Stimulated activated CD8-positive, alpha-beta memory T cell treated with anti-CD3 and anti-CD28 coated beads, Interleukin-7, amount 100 ng/mL, for 4 hours (primary cell): ENCODE data around the gene ARHGEF4.

Experiments
- DNase-seq, 2 donors: peaks; one replicate each; pipeline ENCODE4 v3.0.0-alpha.2; 2020; ENCODE audit warnings: low read depth in 2 of 2

The ARHGEF4 gene

DNA sequence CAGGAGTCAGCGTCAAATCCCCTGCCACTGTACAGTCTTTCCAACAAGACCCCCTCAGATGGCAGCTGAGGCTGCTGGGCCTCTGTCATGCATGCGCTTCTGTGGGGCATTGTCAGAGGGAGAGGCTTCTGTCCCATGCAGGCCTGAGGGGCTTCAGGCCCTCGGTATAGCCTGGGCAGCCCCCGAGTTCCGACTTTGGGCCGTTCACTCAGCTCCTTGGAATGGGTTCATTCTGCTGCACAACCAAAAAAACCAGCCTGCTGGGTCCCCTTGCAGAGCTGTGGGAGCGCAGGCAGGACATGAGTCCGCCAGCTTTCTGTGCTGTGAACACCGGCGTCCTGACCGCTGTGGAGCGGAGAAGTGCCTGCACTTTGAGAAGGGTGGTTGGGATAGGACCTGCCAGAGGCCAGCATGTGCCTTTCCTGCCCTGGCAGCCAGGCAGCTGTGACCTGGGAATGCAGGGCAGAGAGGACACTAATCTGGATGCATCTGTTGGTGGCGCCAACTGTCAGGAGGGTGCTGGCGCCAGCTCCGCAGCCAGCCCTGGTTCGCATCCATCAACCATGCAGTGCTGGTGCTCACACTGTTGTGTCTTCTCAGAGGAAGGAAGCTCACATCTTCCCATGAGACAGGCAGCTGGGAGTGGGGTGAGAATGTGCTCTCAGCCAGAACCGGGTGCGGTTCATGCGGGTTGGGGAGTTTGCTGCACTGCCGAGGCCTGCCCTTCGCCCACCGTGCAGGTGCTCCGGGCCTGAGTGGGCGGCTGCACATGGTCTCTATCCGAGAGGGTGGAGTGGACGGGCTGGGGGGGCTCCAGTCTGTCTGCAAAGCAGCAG, 14.3 kb downstream of the ARHGEF4 start:
- DNase-seq, result no peak

DNA sequence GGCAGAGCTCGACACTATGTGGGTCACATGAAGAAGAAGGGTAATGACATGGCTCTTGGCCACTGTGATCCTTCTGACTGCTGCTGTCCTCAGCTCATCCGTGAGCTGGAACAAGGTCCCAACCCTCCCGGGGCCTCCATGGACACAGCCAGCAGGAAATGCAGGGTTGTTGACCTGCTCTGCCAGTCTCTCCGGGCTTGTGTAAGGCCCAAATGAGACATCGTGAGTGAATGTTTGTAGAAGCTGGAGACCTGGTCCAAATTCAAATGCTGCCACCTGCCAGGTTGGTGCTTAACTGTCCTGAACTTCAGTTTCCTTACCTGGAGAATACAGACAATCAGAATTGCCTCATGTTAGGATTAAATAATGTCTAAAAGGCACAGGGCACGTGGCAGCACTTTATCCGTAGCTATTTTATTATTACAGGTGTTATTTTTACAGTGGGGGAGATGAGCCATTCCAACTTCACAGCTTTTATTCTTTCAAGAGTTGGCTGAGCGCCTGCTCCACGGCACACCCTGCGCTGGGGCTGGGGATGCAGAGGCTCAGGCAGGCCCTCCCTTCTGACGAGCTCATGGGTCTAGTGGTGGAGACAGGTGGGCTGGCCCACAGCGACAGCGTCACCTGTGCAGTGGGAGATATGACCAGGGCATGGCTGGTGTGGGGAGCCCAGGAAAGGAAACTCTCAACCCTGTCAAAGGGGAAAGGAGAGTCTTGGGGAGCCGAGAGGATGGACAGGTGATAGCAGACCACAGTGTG, 15.1 kb downstream of the ARHGEF4 start:
- no peak for DNase-seq

DNA sequence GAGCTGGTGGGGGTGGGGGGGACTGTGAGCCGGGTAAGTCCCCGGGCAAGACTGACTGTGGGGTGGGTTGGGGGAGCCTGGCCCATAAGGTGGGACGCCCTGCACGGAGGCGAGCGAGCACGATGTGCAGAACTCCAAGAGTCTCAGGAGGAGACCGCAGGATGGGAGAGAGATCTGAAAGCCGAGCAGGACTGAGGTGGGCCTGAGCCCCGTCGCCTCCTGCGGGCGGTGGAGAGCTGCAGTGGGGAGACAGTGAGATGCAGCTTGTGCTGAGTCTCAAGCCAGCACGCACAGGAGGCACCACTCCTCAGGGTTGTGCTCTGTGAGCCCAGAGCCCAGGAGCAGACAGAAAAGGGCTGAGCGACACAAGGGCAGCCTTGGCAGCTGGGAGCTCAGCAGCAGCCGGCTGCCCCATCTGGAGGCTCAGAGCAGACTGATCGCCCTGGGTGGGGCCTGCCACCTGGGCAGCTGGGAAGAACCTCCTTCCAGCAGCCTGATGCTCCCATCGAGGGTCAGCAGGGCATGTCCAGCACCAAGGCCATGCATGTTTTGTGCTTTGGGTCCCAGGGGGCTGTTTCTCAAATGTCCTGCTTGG, 15.9 kb downstream of the ARHGEF4 start:
- no peak for DNase-seq

DNA sequence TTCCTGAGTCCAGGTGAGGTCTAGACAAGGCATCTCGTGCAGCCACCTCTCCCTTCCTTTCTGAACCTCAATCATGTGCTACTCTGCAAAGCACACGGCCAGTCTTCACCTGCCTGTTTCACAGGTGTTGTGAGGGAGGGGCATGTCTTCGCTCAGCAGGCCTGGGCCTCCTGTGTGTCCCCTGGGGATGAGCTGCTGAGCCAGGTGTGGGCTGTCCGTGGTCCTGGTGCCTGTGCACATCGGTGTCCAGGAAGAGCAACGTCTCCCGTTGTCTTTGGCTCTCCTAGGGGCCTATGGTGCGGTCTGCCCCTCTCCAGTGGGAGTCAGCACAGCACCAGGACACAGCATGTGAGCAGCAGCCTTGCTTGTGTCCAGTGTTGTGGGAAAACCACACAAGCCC, 16.7 kb downstream of the ARHGEF4 start:
- DNase-seq, result no peak

DNA sequence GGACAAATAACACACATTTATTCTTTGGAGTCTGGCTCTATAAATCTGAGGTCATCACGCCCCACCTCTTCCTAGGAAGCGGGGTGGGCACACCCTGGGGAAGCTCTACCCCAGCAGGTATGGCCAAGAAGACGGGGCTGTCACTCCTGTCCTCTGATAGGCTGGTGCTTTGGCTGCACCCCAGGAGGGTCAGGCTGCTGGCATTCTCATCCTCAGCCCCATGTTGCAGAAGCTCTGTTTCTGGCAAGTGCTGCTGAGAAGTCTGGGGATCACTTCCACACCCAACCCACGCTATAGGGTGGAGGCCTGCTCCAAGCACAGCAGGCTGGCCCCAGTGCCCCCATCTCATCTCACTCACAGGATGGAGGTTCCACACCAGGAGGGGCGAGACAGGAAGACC, 17.6 kb downstream of the ARHGEF4 start:
- DNase-seq, result no peak

DNA sequence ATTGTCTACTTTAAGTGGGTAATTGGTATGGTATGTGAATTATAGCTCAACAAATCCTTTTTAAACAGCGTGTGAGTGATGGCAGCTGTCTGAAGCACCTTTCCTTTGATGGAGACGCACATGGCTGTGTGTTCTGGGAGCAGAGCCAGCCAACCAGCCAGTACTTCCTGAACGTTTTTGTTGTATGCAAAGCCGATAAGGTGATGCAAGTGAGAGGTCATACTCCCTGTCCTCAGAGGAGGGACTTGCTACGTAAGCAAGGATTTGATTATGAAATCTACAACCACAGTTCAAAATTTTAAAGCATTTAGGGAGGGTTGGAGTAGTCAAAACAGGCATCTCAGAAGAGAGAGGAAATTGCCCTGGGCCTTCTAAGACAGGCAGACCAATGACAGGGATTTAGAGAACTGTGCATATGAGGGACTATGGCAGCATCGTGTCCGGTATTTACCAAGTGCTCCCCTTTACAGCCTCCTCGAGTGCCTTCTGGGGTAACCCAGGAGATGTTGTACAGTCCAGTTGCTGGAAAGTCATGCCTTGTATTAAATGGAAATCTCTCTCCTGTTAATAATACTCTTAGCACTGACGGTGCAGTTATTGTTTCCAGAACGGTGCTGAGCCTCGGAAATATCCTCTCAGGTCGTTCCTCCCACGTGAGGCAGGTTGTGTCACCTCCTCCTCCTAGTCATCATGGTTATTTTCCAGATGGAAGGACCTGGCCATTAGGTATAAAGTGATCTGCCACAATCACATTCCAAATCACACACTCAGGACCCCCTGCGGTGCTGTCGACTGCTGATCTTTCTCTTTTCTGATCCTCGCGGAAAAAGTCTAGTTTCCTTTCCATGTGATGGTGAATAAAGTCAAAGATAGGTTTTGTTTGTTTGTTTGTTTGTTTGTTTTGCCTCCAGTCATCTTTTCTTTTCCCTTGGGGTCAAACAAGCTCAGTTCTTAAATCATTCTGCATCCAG, 28.4 kb downstream of the ARHGEF4 start:
- DNase-seq, result no peak

DNA sequence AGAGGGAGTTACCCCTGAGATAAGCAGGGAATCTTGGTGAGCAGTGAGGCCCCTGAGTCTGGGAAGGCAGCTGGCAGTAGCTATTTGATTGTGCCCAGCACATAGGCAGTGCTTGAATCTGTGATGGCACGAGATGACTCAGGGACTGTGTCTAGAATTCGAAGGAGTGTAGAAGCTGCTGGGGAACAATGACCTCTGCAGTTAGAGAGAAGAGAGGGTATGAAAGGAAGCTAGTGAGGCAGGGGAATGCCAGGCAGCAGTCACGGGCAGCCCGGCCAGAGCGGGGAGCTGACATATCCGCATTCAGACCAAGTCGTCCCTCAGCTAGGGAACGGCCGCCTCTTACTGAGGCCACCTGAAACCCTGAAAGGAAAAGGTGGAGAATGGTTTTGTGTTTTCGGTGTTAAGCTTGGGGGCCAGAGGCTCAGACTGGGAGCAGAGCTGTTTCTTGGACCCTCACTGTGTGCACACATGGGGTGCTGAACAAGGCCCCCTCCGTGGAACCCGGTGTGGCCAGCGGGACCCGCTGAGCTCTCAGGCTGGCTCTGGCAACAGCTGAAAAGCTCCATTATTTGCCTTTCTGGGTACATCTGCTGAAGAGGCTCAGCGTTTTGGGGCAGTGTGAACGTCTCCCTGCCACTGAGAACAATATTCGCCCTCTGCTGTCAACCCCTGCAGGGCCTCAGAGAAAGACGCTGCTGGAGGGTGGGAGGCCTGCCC, 32.9 kb downstream of the ARHGEF4 start:
- no peak for DNase-seq

DNA sequence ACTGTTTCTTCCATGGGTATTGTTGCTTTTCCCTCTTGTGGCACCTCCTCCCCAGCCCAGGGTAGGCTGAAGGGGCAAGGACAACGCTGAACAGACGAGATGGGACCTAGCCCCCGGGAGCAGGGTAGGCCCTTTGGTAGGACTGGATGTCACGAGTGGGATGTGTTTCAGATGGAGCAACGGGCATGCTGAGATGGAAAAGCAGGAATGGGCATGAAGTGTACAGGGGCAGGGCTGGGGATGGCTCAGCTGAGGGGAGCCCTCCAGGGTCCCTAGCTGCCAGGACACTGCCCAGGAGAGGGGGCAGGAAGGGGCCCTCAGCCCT, 33.4 kb downstream of the ARHGEF4 start:
- no peak for DNase-seq

DNA sequence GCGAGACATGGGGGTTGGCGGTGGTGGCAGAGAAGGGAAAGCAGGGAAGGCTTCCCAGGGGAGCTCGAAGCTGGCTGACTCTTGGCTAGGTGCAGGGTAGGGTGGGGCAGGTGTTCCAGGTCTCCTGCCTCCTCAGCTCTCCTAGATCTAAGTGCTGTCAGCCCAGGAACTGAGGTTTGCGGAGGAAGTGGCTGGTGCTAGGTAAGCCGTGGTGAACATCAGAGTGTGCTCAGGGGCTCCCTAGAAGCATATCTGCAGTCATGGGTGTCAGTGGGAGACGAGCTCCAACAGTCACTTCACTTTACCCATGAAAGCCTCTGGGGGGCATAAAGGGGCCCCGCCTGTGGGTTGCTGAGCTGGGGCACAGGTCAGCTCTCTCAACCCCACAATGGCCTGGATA, 34.1 kb downstream of the ARHGEF4 start:
- DNase-seq, result no peak

DNA sequence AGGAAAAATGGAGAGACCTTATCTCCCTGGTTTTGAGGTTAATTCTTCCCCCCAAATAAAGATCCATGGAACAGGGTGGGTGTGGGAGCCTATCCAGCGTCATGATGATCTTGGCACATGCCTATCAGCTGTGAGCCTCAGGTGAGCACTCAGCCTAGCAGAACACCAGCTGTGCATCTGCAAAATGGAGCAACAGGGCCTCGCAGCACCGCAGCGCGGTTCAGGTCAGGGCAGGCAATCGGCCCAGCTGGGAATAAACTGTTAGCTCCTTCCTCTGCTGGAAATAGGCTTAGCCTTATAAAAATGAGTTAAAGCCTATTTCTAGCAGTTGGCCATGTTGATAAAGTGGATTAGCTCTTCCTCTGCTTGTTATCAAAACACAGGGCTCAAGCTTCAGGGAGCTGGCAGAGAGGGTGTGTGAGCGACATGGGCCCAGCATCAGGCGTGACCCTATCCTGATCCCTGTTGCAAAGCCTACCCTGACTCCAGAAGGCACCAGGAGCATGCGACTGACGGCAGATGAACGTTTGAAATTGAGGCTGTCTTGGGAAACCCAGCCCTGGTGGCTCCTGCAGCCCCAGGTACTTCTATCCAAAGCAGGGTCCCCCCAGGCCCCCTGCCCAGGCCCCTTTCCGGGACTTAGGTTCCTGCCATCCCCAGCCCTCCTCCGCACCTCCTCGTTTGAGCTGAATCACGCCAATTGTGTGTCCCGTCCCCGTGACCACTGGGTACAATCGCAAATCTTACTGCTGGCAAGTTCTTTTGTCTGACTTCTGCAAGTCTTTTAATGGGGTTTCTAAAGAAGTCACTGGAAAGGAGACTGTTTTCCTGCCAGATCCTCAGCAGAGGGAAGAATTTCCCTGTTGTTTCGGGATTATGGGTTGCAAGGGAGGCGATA, 35.4 kb downstream of the ARHGEF4 start:
- no peak for DNase-seq

DNA sequence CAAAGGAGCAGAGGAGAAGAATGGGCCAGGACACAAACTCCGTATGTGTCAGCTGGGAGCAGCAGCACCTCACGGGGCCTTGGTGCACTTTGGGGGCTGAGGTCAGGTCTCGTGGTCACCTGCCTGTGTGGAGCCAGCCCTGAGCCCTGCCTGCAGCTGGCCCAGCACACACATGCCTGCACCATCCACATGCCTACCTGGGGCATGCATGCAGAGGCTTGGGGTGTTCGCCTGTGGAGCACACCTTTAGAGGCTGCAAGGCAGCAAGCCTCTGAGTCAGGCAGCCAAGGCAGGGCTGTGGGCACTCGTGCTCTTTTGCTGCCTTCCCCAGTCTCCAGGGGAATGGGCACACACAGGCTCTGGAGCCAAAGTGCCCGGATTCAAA, 36.0 kb downstream of the ARHGEF4 start:
- DNase-seq, result no peak

DNA sequence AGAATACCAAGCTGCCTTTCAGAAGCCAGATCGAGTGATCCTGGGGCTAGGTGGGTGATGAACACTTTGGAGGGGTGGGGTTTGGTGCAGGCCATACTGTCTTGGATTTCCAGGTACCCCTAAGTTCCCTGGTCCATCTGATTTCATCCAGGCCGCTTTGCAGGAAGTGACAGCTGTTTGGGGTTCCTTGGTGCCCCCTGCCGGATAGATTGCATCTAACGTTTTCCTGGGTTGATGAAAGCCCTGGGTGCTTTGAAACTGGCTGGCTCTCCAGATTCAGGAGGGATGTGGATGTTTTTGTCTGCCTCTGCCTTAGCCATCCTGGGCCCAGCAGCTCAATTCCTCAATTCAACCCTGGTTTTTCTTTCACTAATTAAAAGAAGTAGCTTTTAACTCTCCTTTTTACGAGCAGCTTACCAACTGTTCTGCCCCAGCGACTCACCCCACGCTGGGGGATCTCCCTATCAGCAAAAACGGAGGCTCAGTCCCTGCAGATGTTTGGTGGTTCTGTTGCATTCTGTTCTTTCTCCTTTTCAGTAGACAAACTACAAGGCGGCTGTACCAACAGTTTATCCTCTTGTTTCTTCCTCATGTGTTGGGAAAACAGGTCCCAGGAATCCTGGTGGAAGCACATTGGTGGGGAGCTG, 37.1 kb downstream of the ARHGEF4 start:
- DNase-seq, result peak; percentile 51 to 63

DNA sequence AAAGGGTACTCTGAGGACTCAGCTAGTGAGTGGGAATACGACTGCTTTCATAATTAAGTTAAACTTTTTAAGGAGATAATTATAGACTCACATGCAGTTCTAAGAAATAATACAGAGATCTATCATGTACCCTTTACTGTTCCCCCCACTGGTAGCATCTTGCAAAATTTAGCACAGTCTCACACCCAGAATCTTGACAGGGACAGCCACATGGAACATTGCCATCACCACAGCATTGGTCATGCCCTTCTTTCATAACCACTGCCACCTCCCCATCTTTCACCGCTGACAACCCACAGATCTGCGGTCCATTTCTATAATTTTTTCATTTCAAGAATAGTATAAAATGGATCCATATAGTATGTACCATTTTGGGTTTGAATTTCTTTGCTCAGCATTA, 37.8 kb downstream of the ARHGEF4 start:
- DNase-seq, result no peak

DNA sequence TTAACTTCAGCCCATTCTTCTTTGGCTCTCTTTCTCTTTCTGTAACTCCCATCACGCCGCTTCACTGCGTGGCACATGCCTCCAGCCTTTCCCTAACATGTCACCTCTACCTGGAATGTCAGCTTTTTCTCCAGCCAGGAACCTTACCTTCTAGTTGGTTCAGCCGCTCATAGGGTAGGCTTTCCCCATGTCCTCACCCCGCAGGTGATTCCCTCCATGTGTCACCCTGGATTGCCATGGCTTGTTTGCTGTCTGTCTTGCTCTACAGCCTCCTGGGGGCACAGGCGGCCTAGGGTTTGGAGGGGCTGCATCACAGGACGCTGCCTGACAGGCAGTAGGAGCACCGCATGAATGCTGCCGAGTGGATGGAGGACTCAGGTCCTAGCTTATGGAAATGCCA, 39.2 kb downstream of the ARHGEF4 start:
- no peak for DNase-seq

DNA sequence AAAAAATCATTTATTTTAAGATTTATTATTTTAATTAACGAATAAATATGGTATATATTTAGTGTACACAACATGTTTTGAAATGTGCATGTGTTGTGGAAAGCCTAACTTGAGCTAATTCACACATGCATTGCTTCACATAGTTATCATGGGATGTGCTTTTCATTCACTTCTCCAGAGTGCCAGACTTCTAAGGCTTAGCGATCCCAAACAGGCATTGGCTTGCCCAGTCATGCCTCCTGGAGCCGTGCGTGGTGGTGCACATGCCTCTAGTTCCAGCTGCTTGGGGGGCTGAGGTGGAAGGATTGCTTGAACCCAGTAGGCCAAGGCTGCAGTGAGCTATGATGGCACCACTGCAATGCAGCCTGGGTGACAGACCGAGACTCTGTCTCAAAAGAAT, 40.5 kb downstream of the ARHGEF4 start:
- no peak for DNase-seq

DNA sequence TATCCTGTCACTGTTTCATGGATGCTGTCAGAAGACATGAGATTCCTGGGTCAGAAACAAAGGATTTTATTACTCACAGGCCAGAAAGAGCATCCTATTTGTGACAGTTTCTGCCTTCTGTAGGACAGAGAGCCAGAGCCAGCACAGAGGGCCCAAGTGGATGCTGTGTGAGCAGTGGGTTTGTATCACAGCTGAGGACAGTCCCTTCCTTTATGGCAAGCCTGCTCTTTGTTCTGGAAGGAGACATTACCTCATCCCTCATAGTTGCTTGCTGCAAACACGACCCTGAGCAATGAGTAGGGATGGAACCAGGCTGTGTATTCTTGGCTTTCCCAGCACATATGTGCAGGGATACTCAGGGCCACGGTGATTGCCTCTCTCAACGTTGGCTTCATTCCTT, 41.6 kb downstream of the ARHGEF4 start:
- DNase-seq, result no peak

DNA sequence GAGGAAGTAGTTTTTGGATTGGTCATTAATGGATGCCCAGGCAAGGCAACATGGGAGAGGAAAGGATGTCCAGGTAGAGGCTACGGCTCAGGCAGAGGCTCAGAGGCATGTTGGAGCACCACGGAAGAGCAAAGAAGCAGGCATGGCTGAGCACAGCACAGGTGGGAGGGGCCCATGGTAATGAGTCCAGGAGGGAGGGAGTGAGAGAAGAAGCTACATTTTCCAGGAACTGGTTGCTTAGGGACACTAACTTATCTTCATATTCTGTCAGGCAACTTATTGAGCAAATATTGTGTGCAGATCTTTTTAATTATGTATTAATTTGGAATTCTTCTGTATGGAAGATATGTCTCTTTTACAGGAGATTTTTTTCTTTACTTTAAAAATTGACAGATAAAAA, 42.2 kb downstream of the ARHGEF4 start:
- DNase-seq, result no peak

DNA sequence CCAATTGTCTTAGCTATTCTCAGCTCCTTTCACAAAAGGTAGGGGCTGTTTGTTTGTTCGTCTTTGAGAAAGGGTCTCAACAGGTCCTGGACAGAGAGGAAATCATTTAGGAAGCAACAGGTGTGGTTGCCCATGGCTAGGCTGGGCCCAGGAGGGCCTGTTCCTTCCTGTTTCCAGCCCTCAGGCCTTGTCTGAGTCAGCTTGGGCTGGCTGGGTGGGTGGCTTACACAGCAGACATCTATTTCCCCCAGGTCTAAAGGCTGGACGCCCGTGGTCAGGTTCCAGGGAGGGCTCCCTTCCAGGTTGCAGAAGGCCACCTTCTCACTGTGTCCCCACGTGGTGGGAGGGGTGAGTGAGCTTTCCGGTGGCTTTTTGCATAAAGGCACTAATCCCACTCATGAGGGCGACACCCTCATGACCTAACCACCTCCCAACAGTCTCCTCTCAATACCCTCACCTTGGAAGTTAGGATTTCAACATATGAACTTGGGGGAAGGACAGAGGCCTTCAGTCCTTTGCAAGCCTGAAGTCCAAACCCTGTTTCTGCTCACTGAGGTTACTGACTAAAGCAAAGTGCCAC, 45.5 kb downstream of the ARHGEF4 start:
- no peak for DNase-seq

DNA sequence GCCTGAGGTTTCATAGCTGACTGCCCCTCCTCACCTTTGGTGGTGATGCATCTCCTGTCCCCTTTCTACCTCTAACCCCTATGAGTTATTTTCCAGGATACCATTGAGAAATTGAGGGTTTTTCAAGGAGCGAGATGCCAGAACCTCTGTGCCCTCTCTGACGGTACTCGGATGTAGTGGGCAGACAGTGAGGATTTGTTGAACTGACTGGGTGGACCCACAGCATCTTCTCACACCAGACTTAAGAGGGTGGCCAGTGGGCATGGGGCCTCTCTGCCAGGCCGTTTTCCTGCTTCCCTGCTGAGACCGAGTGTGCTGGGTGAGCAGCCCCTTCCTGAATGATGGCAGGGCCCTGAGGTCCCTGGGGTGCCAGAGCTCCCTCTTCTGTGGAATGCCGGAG, 46.3 kb downstream of the ARHGEF4 start:
- DNase-seq, result no peak
